GM23248 (cell line): ENCODE data around the gene SLC1A2. TPM values are rescaled to one million over a fixed set of nuclear protein-coding genes. Genes with fewer than 3 reads are reported as not detected.

Experiments
- DNase-seq: peaks from one replicate; pipeline ENCODE4 v3.0.0-alpha.2; 2015
- H2AFZ ChIP-seq: fragments of 200-600 bp; sonication (generic); 2 replicates; pipeline ENCODE4 v1.6.1; 2016; ENCODE audit warnings: antibody characterized with exemption
- H3F3A ChIP-seq: fragments of 200-600 bp; sonication (generic); 2 replicates; pipeline ENCODE4 v1.6.1; 2016; ENCODE audit warnings: mild to moderate bottlenecking, antibody characterized with exemption, mixed run types; ENCODE audit not compliant: insufficient read depth
- H3K27ac ChIP-seq: fragments of 200-600 bp; sonication (generic); 2 replicates; pipeline ENCODE4 v1.5.1; 2016; ENCODE audit warnings: mild to moderate bottlenecking
- H3K27me3 ChIP-seq: fragments of 200-600 bp; sonication (generic); replicated peaks from 2 replicates; pipeline ENCODE4 v1.6.1; 2016; ENCODE audit warnings: mild to moderate bottlenecking; ENCODE audit not compliant: insufficient read depth
- H3K36me3 ChIP-seq: fragments of 200-600 bp; sonication (generic); 2 replicates; pipeline ENCODE4 v1.6.1; 2016; ENCODE audit warnings: low read depth, mild to moderate bottlenecking
- H3K4me1 ChIP-seq: fragments of 200-600 bp; sonication (generic); 2 replicates; pipeline ENCODE4 v1.6.1; 2016; ENCODE audit warnings: mild to moderate bottlenecking; ENCODE audit not compliant: insufficient read depth
- H3K4me2 ChIP-seq: fragments of 200-600 bp; sonication (generic); one replicate; pipeline ENCODE4 v1.6.1; 2016; ENCODE audit warnings: mild to moderate bottlenecking; ENCODE audit not compliant: unreplicated experiment
- H3K4me3 ChIP-seq: fragments of 200-600 bp; sonication (generic); 2 replicates; pipeline ENCODE4 v1.5.1; 2016; ENCODE audit warnings: mild to moderate bottlenecking
- H3K79me2 ChIP-seq: fragments of 200-600 bp; sonication (generic); 2 replicates; pipeline ENCODE4 v1.6.1; 2016; ENCODE audit warnings: mild to moderate bottlenecking; ENCODE audit not compliant: insufficient read depth
- H3K9ac ChIP-seq: fragments of 200-600 bp; sonication (generic); 2 replicates; pipeline ENCODE4 v1.6.1; 2016; ENCODE audit warnings: mild to moderate bottlenecking
- H3K9me2 ChIP-seq: fragments of 200-600 bp; sonication (generic); 2 replicates; pipeline ENCODE4 v1.6.1; 2016; ENCODE audit warnings: mixed run types, mild to moderate bottlenecking, moderate library complexity; ENCODE audit not compliant: insufficient read depth
- H3K9me3 ChIP-seq: fragments of 200-600 bp; sonication (generic); one replicate; pipeline ENCODE4 v1.6.1; 2017; ENCODE audit warnings: low read depth
- H4K20me1 ChIP-seq: fragments of 200-600 bp; sonication (generic); 2 replicates; pipeline ENCODE4 v1.6.0; 2016; ENCODE audit not compliant: insufficient read depth
- EZH2 ChIP-seq: fragments of 200-600 bp; sonication (generic); IDR thresholded peaks from 2 replicates; pipeline ENCODE4 v1.6.1; 2018; ENCODE audit warnings: antibody characterized with exemption, mild to moderate bottlenecking; ENCODE audit not compliant: insufficient read depth, poor library complexity, severe bottlenecking
- EZH2phosphoT487 ChIP-seq: fragments of 200-600 bp; sonication (generic); IDR thresholded peaks from 2 replicates; pipeline ENCODE4 v1.6.1; 2018; ENCODE audit warnings: antibody characterized with exemption, moderate library complexity, mild to moderate bottlenecking, low read depth; ENCODE audit not compliant: insufficient read depth
- WGBS, 2 experiments: methylation state at CpG; one replicate each; pipeline ENCODE4 v1.1.6; 2015 to 2017; ENCODE audit warnings: low lambda C conversion rate in 2 of 2, low coverage in 1 of 2; ENCODE audit errors: missing lambda C conversion rate in 2 of 2; 5-methylcytosine and 5-hydroxymethylcytosine counted together
- in situ Hi-C: fragments of 300-500 bp; cut with MboI; formaldehyde crosslinking; loops from 2 replicates; pipeline ENCODE4 v1.15.0; 2020
- polyA plus RNA-seq: library from polyadenylated mRNA; unstranded; fragments of >200 nt; fragmentation: Nextera tagmentation; extraction: Ambion mirVana; gene quantifications from 2 replicates; pipeline ENCODE4 v1.2.1, GENCODE V29; 2016
- total RNA-seq: library from RNA; depleted of rRNA; stranded (reverse); fragments of >200 nt; shearing (Covaris generic); gene quantifications from 2 replicates; pipeline ENCODE4 v1.2.3, GENCODE V29; 2014

The SLC1A2 gene
- total and polyA plus RNA-seq, 2 experiments from 2014 or later = 0.88 to 1.2 TPM

GRCh38 chr11:35250192-35250591 is 169.2 kb downstream of the SLC1A2 start:
- no peak overlapping the region for H3K27ac ChIP-seq
- peaks cover 34% of the 10 kb centered on the region for H3F3A ChIP-seq
- H3K4me2 ChIP-seq = no peak overlapping the region
- TF ChIP-seq EZH2 (no peak), EZH2phosphoT487 (no peak)
- in situ Hi-C loops = no loop called here
- no peaks in the 10 kb centered on the region for H3K9me2 ChIP-seq
- H3K4me1 ChIP-seq = peaks cover 38% of the 10 kb centered on the region
- H3K27me3 ChIP-seq = no peaks in the 10 kb centered on the region
- no peak overlapping the region for H3K4me3 ChIP-seq
- no peaks in the 10 kb centered on the region for H3K79me2 ChIP-seq
- H3K36me3 ChIP-seq = no peaks in the 10 kb centered on the region
- H2AFZ ChIP-seq = no peak overlapping the region
- no peaks in the 10 kb centered on the region for H4K20me1 ChIP-seq
- H3K9me3 ChIP-seq = no peaks in the 10 kb centered on the region
- WGBS, 2 experiments = 96 to 97% methylated on average over 4 of the region's 4 CpGs
- no peak overlapping the region for H3K9ac ChIP-seq
- DNase-seq = no peak

DNA sequence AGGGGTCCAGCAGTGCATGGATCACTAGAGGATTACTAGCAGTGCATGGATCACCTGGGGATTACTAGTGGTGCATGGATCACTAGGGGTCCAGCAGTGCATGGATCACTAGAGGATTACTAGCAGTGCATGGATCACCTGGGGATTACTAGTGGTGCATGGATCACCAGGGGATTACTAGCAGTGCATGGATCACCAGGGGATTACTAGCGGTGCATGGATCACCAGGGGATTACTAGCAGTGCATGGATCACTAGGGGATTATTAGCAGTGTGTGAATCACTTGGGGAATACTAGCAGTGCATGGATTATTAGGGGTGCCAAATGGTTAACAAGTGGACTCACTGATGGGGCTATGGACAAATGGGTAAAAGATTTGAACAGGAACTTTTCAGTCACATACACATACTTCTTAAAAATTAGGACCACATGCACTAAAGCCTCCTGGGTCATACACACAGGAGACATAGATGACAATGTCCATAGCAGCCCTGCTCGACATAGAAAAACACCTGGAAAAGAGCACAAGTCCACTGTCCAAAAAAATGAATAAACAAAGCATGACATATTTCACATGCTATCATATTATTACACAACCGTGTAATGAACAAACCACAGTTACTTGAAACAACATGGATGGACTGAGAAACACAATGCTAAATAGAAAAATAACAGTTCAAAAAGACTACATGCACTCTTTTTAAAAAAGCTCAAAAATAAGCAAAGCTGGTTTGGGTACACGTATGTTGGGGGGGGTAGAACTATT is 170.6 kb downstream of the SLC1A2 start:
- Histone ChIP-seq H3K9me2 (no peaks in the 10 kb centered on the region), H3K9me3 (no peaks in the 10 kb centered on the region), H3K9ac (no peak overlapping the region), H2AFZ (no peak overlapping the region), H3K79me2 (no peaks in the 10 kb centered on the region), H3K4me3 (no peak overlapping the region), H3K27ac (no peak overlapping the region), H3K4me2 (no peak overlapping the region), H4K20me1 (no peaks in the 10 kb centered on the region), H3F3A (peaks cover 26% of the 10 kb centered on the region), H3K4me1 (peaks cover 33% of the 10 kb centered on the region), H3K27me3 (no peaks in the 10 kb centered on the region), H3K36me3 (no peaks in the 10 kb centered on the region)
- TF ChIP-seq EZH2 (no peak), EZH2phosphoT487 (no peak)
- in situ Hi-C loops = no loop called here
- 41% methylated on average over 4 of the region's 4 CpGs for WGBS, 2 experiments
- no peak for DNase-seq

GRCh38 chr11:35247863-35248262 is 171.5 kb downstream of the SLC1A2 start:
- in situ Hi-C loops = no loop called here
- Histone ChIP-seq H3K9ac (no peak overlapping the region), H3K9me3 (no peaks in the 10 kb centered on the region), H3K4me3 (no peak overlapping the region), H4K20me1 (no peaks in the 10 kb centered on the region), H3F3A (peaks cover 19% of the 10 kb centered on the region), H3K79me2 (no peaks in the 10 kb centered on the region), H2AFZ (no peak overlapping the region), H3K27ac (no peak overlapping the region), H3K4me2 (no peak overlapping the region), H3K36me3 (no peaks in the 10 kb centered on the region), H3K27me3 (no peaks in the 10 kb centered on the region), H3K4me1 (peaks cover 25% of the 10 kb centered on the region), H3K9me2 (no peaks in the 10 kb centered on the region)
- DNase-seq = no peak
- TF ChIP-seq EZH2 (no peak), EZH2phosphoT487 (no peak)
- WGBS, 2 experiments = 80 to 89% methylated on average over 3 of the region's 3 CpGs

DNA sequence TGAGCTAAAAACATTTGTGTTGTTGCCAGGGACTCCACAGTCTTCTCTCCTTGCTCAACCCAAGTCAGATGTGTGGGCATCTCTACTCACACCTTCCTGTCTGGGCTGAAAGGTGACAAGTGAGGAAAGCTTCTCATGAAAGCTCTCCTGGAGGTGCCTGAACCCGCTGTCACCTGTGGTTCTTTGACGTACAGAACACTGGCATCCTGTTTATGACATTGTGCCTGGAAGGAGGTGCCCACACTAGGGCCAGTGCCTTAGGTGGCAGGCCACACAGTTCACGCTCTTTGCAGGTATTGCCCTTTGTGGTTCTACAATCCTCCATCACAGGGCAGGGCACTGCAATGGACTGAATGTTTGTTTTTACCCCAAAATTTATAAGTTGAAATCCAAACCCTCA is 171.9 kb downstream of the SLC1A2 start:
- no peaks in the 10 kb centered on the region for H3K36me3 ChIP-seq
- H3K4me3 ChIP-seq = no peak overlapping the region
- peaks cover 25% of the 10 kb centered on the region for H3K4me1 ChIP-seq
- in situ Hi-C loops = no loop called here
- peaks cover 19% of the 10 kb centered on the region for H3F3A ChIP-seq
- H3K9ac ChIP-seq = peak overlapping the region; percentile 51; the same call in 1 of the 2 replicates
- H4K20me1 ChIP-seq = no peaks in the 10 kb centered on the region
- peak overlapping the region; percentile 5 for H3K4me2 ChIP-seq
- H3K9me2 ChIP-seq = no peaks in the 10 kb centered on the region
- H3K9me3 ChIP-seq = no peaks in the 10 kb centered on the region
- H3K27ac ChIP-seq = peak overlapping the region; percentile 77
- no peak for DNase-seq
- H2AFZ ChIP-seq = no peak overlapping the region
- WGBS, 2 experiments = 85 to 89% methylated on average over 3 of the region's 3 CpGs
- TF ChIP-seq EZH2phosphoT487 (no peak), EZH2 (no peak)
- H3K27me3 ChIP-seq = no peaks in the 10 kb centered on the region
- no peaks in the 10 kb centered on the region for H3K79me2 ChIP-seq
